Adrenal gland (tissue), 5 donors: ENCODE measurements around the gene DEDD.

Experiments used
- CTCF ChIP-seq, 6 experiments: fragments of 450-650 bp in 4 of 6; fragments of 200-600 bp in 2 of 6; sonication (generic) in 1 of 6; IDR thresholded peaks; 1 replicate in 5 of 6; 2 replicates in 1 of 6; pipeline versions ENCODE4 v1.5.1 to v1.8.0; 2016 to 2021; ENCODE audit warnings: antibody characterized with exemption in 6 of 6, mild to moderate bottlenecking in 2 of 6, moderate library complexity in 1 of 6
- POLR2A ChIP-seq, 2 donors: fragments of 450-650 bp; IDR thresholded peaks; one replicate each; pipeline ENCODE4 v1.6.1; 2017; ENCODE audit warnings: antibody characterized with exemption in 2 of 2, mild to moderate bottlenecking in 2 of 2, moderate library complexity in 1 of 2
- donor health status: DM: no; HTN: no; CAD: no.

DNA sequence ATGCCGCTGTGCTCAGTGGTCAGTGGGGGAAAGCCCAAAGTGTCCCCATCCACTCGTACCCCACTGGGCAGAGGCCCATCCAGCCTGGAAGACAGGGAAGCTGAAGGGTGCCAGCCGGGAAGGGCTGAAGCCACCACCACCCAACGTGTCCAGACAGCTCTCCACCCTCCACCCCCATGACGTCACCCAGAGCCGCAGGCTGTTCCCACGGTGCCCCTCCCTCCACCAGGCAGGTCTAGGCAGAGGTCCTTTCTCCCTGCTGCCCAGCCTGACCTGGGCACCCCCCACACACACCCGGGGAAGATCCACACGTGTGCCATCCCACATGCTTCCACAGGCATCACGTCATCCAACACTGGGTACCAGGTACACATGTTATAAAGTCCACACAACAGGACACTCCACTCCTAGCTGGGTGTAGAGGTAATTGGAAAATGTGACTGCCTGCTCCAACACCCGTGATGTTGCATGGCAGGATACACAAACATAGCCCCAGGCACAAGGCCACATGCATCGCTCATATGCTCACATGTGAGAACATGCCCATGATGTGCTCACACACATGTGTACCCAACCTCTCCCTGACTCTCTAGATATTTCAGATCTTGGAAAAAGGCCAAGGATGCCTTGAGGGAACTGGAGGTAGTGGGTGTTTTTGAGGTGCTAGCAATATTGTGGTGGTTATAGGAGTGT, 57.6 kb downstream of the DEDD start:
- TF ChIP-seq CTCF (IDR thresholded peaks at IDR 0.05) (no peak), POLR2A (IDR thresholded peaks at IDR 0.05) (no peak)
